Rectal smooth muscle tissue (tissue), 1 donor: ENCODE results near the gene LAMP5.

Experiments used
- H3K27ac ChIP-seq: one replicate; pipeline ENCODE4 v1.7.0; 2013; ENCODE audit warnings: low read depth, low read length, inconsistent platforms
- H3K27me3 ChIP-seq: one replicate; pipeline ENCODE4 v1.7.0; 2013; ENCODE audit warnings: low read length; ENCODE audit not compliant: control insufficient read depth, insufficient read depth
- H3K36me3 ChIP-seq: one replicate; pipeline ENCODE4 v1.7.0; 2013; ENCODE audit warnings: low read length; ENCODE audit not compliant: control insufficient read depth, insufficient read depth
- H3K4me1 ChIP-seq: one replicate; pipeline ENCODE4 v1.7.0; 2013; ENCODE audit warnings: low read length; ENCODE audit not compliant: control insufficient read depth, insufficient read depth
- H3K4me3 ChIP-seq: one replicate; pipeline ENCODE4 v1.7.0; 2013; ENCODE audit warnings: low read length
- H3K9ac ChIP-seq: one replicate; pipeline ENCODE4 v1.7.0; 2013; ENCODE audit warnings: low read length

The LAMP5 gene

GRCh38 chr20:9488063-9488462 is 26.3 kb upstream of the LAMP5 start:
- no peak overlapping the region for H3K9ac ChIP-seq
- H3K27ac ChIP-seq: no peak overlapping the region
- H3K4me1 ChIP-seq: no peaks in the 10 kb centered on the region
- no peaks in the 10 kb centered on the region for H3K27me3 ChIP-seq
- no peaks in the 10 kb centered on the region for H3K36me3 ChIP-seq
- no peak overlapping the region for H3K4me3 ChIP-seq

DNA sequence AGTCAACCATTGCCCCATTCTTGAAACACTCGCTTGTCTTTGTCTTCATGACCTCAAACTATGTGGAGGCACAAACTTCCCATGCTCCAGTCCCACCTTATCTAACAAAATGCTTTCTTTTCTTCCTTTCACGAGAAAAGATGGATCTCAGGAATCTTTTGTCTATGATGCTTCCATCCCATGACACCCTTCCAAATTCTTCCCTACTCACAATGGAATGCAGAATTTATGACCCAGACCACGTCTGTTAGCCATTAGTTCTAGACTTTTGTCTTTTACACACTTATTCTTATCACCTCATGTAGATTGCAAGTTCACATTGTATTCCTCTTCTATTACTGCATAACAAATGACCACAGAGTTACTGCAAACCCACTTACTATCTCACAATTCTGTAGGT is 24.2 kb upstream of the LAMP5 start:
- H3K36me3 ChIP-seq: no peaks in the 10 kb centered on the region
- no peak overlapping the region for H3K4me3 ChIP-seq
- no peak overlapping the region for H3K27ac ChIP-seq
- no peaks in the 10 kb centered on the region for H3K4me1 ChIP-seq
- no peak overlapping the region for H3K9ac ChIP-seq
- no peaks in the 10 kb centered on the region for H3K27me3 ChIP-seq

DNA sequence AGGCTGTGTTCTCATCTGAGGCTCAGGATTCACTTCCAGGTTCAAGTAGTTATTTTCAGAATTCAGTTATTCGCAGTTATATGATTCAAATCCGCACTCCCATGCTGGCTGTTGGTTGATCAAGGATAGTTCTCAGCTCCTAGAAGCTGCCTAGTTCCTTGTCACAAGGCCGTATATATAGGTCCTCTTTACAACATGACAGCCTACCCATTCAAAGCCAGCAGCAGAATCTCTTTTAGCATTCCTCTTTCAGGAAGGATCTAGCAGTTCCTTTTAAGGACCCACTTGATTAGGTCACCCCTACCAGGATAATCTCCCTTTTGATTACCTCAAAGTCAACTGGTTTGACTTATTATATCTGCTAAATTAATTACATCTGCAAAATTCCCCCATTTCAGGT is 23.8 kb upstream of the LAMP5 start:
- Histone ChIP-seq H3K27ac (no peak overlapping the region), H3K9ac (no peak overlapping the region), H3K27me3 (no peaks in the 10 kb centered on the region), H3K36me3 (no peaks in the 10 kb centered on the region), H3K4me3 (no peak overlapping the region), H3K4me1 (no peaks in the 10 kb centered on the region)

DNA sequence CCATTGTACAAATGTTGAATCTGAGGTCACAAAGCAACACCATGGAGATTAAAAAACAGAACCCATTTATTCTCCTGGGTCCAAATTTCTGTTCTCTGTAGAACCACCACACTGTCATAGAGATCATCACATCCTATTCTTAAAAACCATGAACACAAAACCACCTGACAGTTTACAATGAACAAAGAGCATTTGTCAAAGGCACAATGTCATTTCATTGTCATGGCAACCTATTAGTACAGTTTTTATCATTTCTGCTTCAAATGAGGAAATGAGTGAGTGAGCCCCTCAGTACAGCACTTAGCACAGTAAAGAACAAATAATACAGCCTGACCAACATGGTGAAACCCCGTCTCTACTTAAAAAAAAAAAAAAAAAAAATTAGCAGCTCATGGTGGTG is 23.1 kb upstream of the LAMP5 start:
- H3K4me3 ChIP-seq: no peak overlapping the region
- H3K36me3 ChIP-seq: no peaks in the 10 kb centered on the region
- H3K27ac ChIP-seq: no peak overlapping the region
- no peak overlapping the region for H3K9ac ChIP-seq
- no peaks in the 10 kb centered on the region for H3K27me3 ChIP-seq
- H3K4me1 ChIP-seq: no peaks in the 10 kb centered on the region

GRCh38 chr20:9492067-9492466 is 22.3 kb upstream of the LAMP5 start:
- H3K4me1 ChIP-seq: no peaks in the 10 kb centered on the region
- no peaks in the 10 kb centered on the region for H3K27me3 ChIP-seq
- H3K36me3 ChIP-seq: no peaks in the 10 kb centered on the region
- H3K27ac ChIP-seq: no peak overlapping the region
- no peak overlapping the region for H3K9ac ChIP-seq
- H3K4me3 ChIP-seq: no peak overlapping the region

DNA sequence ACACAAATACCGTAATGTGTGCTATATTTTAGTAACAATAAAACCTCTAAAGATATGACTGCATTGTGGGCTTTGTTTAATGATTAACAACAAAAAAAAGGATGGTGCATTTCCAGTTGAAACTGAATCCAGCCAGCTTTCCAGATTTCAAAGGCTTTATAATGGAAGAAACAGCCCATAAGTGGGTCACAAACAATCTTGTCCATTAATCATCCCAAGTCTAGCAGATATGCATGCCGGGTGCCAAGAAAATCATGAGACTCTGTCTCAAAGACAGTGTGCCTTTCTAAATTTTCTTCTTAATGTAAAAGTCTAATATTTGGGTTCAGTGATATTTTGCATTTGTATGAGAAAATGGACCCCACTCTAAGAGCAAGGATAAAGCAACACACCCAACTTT is 20.6 kb upstream of the LAMP5 start:
- H3K27ac ChIP-seq: no peak overlapping the region
- no peak overlapping the region for H3K9ac ChIP-seq
- H3K4me3 ChIP-seq: no peak overlapping the region
- H3K4me1 ChIP-seq: no peaks in the 10 kb centered on the region
- no peaks in the 10 kb centered on the region for H3K36me3 ChIP-seq
- H3K27me3 ChIP-seq: no peaks in the 10 kb centered on the region

GRCh38 chr20:9495701-9496100 is 18.7 kb upstream of the LAMP5 start:
- Histone ChIP-seq H3K36me3 (no peaks in the 10 kb centered on the region), H3K9ac (no peak overlapping the region), H3K4me3 (no peak overlapping the region), H3K27me3 (no peaks in the 10 kb centered on the region), H3K4me1 (no peaks in the 10 kb centered on the region), H3K27ac (no peak overlapping the region)

GRCh38 chr20:9496155-9496554 is 18.2 kb upstream of the LAMP5 start:
- no peak overlapping the region for H3K27ac ChIP-seq
- H3K4me1 ChIP-seq: no peaks in the 10 kb centered on the region
- no peaks in the 10 kb centered on the region for H3K27me3 ChIP-seq
- no peak overlapping the region for H3K9ac ChIP-seq
- no peak overlapping the region for H3K4me3 ChIP-seq
- H3K36me3 ChIP-seq: no peaks in the 10 kb centered on the region

DNA sequence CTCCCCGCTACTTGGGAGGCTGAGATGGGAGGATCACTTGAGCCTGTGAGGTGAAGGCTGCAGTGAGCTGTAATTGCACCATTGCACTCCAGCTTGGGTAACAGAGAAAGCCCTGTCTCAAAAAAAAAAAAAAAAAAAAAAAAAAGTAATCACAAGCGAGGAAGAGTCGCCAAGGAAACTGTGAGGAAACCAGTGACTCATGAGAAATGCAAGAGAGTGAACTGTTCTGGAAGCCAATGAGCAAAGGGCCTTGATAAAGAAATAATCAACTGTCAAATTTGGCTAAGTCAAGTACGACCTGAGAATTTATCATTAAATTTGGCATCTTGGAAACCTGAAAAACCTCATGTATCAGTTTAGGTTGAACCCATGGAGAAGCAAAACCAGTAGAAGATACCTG is 16.1 kb upstream of the LAMP5 start:
- H3K4me3 ChIP-seq: no peak overlapping the region

GRCh38 chr20:9499126-9499899 is 15.1 kb upstream of the LAMP5 start:
- H3K36me3 ChIP-seq: no peaks in the 10 kb centered on the region
- H3K27ac ChIP-seq: no peak overlapping the region
- no peak overlapping the region for H3K9ac ChIP-seq
- H3K4me3 ChIP-seq: no peak overlapping the region
- no peaks in the 10 kb centered on the region for H3K4me1 ChIP-seq
- no peaks in the 10 kb centered on the region for H3K27me3 ChIP-seq

More for the DNA sequence above, 16.1 kb upstream of the LAMP5 start:
- Histone ChIP-seq H3K36me3 (no peaks in the 10 kb centered on the region), H3K27me3 (no peaks in the 10 kb centered on the region), H3K27ac (no peak overlapping the region), H3K4me1 (no peaks in the 10 kb centered on the region), H3K9ac (no peak overlapping the region)

- Histone ChIP-seq H3K36me3 (no peaks in the 10 kb centered on the region), H3K4me1 (no peaks in the 10 kb centered on the region), H3K27ac (no peak overlapping the region), H3K27me3 (no peaks in the 10 kb centered on the region), H3K9ac (no peak overlapping the region), H3K4me3 (no peak overlapping the region)
Observed at GRCh38 chr20:9500121-9500520, 14.3 kb upstream of the LAMP5 start.

- no peak overlapping the region for H3K9ac ChIP-seq
- no peak overlapping the region for H3K4me3 ChIP-seq
- H3K27me3 ChIP-seq: peaks cover 6% of the 10 kb centered on the region
- no peaks in the 10 kb centered on the region for H3K4me1 ChIP-seq
- H3K27ac ChIP-seq: no peak overlapping the region
- H3K36me3 ChIP-seq: no peaks in the 10 kb centered on the region
Observed at GRCh38 chr20:9501473-9501872, 12.9 kb upstream of the LAMP5 start.

DNA sequence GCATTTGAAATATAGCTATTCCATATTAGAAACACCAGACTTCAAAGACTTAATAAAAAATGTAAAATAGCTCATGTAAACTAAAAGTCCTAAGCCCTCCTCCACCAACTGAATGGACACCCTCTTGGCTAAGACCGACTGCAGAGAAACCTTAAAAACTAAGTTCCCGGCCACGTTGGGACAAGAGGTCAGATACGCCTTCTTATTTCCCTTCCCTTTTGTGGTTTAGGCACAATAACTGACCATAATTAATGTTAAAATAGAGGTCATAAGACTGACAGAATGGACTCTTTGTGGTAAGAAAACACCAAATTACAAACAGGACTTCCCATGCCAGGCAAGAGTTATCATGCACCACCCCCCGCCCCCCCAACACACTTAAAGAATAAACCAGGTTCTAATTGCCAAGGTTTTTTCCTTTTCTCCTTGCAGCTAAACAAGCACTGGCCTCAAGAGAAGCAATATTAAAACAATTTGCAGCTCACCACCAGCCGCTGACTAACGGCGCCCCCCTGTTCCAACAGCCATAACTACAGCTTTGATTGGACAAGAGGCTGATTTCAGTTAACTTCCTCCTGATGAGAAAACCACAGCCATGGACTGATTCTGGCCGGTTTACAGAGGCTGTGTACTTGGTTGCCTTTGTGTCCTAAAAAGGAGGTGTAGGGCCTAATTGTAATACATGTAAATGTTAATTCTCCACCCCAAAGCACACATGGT is 10.7 kb upstream of the LAMP5 start:
- Histone ChIP-seq H3K36me3 (no peaks in the 10 kb centered on the region), H3K4me3 (no peak overlapping the region), H3K4me1 (no peaks in the 10 kb centered on the region), H3K27ac (no peak overlapping the region), H3K9ac (no peak overlapping the region), H3K27me3 (peaks cover 17% of the 10 kb centered on the region)
